T-helper 1 cell treated with Interleukin-12 subunit alpha and Interleukin-12 subunit beta and Interleukin-4 antibody, amounts not matched to agents 30 ng/mL and 1 ng/mL, for 36 hours (primary cell): ENCODE measurements around the gene STRA8. TPM values are rescaled to one million over a fixed set of nuclear protein-coding genes. Genes with fewer than 3 reads are reported as not detected.

Experiments
- intact Hi-C: fragments of 100-400 bp; cut with micrococcal nuclease; formaldehyde crosslinking; loops from one replicate; pipeline ENCODE4 v1.15.1; 2024
- total RNA-seq: library from RNA; stranded (reverse); gene quantifications from 2 replicates; pipeline ENCODE4 v1.2.3, GENCODE V29; 2022

The STRA8 gene
- total RNA-seq, 1 donor from 2014 or later, result not detected

DNA sequence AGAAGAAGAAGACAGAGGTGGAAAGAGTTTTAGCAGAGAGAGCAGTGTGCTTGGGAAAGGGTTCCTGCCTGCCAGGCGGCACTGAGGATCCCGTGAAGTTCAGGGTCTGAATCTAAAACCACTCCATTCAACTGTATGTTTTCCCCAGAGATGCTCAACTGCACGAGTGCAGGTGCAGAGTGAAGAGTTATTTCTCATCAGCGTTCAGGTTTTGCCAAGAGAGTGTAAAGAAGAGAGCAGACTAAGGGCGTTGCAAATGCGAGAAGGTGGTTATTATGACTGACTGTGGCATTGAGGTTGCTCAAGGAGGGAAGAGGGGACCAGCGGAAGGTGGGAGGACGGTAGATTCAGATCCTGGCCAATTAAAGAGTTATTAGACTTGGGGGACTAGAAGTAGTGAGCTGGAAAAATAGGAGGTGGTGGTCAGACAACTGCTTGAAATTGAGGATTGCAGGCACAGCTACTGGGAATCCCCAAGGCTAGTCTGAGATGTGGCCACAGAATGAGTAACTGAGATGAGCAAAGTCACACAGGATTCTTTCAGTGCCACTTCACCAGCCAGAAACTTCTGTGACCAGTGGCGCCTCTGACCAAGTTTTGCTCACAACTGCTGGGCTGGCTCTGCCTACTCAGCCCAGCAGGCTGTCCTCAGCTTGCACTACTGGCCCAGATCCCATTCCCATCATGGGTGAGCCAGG lies 29.1 kb downstream of the STRA8 start:
- intact Hi-C loops, result no loop called here

DNA sequence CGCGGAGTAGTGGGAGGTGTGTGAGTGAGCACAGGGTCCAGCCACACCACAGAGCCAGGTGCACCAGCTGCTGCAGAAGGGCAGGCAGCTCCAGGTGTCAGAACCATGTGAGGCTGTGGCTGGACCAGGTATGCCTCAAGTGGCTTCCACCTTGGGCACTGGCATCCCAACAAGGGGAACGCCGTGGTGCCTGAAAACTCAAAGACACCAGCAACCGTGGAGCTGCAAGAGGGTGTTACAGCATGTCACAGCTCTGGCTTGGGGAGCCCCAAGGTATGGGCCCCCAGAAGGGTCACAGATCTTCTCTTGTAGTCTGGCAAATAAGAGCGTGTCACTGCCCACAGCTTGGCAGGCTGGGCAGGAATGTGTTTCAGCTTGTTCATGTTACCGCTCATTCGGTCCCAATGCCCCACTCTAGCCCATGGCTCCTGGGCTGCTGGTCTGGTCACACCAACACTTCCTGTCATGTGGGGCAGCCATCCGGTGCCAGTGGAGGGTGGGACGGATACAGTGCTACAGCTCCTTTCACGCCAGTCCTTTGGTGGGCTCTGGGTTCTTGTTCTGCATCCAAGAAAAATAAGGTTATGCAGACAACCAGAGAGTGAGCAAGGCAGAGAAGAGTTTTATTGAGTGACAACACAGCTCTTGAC lies 29.8 kb downstream of the STRA8 start:
- intact Hi-C loops, result no loop called here

DNA sequence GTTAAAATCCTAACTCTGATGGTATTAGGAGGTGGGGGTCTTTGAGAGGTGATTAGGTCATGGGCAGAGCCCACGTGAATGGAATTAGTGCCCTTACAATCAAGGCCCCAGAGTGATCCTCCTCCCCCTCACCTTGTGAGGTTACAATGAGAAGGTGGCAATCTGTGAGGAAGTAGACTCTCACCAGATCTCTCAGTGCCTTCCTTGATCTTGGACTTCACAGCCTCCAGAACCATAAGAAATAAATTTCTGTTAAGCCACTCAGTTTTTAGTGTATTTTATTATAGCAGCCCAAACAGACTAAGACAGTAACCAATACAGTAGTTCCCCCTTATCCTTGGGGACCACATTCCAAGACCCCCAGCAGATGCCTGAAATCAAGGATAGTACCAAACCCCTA lies 32.0 kb downstream of the STRA8 start:
- intact Hi-C loops, result no loop called here

DNA sequence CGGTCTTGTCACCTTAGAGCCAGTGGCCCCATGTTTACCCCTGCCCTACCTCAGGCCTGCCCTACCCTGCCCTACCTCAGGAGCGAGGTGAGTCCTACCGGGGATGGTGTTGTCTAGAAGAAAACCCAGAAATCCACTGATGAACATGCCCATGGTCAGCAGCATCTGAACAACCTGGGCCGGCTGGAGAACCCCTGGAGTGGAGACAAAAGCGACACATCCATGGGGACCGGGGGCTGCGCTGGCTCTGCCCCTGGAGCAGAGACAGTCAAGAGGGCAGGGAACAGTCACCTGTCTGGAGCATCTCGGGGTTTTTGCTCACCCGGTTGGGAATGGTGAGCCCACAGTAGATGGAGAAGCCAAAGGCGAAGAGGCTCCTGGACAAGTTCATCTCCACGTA lies 36.3 kb downstream of the STRA8 start:
- intact Hi-C loops, result loop anchor here (10.0 kb wide), 1 partner anchor 525 kb away; no protein-coding TSS in a partner anchor

DNA sequence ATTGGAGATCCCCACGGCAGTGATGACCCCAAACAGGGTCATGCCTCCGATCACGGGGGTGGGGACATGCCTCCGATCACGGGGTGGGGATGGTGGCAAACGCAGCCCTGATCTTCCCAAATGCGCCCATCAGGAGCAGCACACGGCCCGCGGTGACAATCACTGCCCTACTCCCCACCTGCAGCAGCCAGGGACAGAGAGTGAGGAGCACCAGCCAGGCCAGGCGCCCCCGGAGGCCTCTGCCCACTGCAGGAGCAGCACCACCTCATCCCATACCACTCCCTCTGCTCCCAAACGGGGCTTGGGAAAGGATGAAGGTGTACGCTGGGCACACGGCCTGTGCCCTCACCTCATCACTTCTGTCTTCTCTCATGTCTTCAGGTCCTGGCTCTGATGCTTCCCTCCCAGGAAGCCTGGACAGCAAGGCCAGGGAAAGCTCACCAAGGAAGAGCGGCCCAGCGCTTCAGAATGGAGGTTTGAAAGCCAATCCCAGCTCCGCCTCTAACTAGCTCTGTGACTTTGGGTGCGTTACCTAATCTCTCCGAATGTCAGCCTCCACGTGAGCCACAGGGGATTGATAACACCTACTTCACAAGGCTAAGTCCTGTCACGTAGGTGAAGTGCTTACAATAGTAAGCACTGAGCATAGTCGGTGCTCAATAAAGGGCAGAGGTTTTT lies 37.1 kb downstream of the STRA8 start:
- intact Hi-C loops, result loop anchor here (10.0 kb wide), 1 partner anchor 524 kb away; no protein-coding TSS in a partner anchor

DNA sequence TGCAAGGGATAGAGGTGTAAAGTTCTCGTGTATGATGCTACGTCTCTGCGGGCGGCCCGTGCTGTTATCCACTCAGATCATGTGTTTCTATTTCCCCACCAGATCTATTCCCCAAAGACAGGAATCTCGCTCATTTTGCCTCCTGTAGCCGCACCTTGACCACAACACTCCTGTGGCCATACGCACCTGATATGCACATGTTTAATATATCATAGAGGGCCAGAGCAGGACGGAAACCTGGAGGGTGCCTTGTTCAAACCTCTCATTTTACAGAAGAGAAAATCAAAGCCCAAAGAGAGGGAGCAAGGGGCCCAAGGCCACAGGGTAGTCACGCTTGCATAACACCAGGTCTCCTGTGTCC lies 37.6 kb downstream of the STRA8 start:
- intact Hi-C loops, result loop anchor here (10.0 kb wide), 1 partner anchor 524 kb away; no protein-coding TSS in a partner anchor

DNA sequence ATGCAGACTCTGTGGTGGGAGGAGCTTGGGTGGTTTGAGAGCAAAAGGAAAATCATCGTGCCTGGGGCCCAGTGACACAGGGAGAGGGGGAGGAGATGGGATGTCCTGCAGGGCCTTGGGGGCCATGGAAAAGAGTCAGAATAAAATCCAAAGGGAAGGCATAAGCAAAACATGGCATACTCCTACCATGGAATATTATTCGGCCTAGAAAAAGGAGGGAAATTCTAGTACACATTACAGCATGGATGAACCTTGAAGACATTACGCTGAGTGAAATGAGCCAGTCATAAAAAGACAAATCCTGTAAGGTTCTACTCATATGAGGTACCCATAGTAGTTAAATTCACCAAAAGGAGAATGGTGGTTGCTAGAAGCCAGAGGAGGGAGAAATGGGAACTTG lies 38.7 kb downstream of the STRA8 start:
- intact Hi-C loops, result loop anchor here (10.0 kb wide), 1 partner anchor 522 kb away; no protein-coding TSS in a partner anchor

DNA sequence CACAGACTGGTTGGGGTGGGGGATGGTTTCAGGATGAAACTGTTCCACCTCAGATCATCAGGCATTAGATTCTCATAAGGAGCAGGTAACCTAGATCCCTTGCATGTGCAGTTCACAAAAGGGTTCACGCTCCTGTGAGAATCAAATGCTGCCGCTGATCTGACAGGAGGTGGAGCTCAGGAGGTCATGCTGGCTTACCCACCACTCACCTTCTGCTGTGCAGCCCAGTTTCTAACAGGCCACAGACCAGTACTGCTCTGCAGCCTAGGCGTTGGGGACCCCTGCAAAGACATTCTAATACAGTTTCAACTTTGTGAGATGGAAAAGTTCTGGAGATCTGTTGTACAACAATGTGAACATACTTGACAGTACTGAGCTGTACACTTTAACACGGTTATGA lies 39.9 kb downstream of the STRA8 start:
- intact Hi-C loops, result loop anchor here (10.0 kb wide), 1 partner anchor 521 kb away; no protein-coding TSS in a partner anchor

DNA sequence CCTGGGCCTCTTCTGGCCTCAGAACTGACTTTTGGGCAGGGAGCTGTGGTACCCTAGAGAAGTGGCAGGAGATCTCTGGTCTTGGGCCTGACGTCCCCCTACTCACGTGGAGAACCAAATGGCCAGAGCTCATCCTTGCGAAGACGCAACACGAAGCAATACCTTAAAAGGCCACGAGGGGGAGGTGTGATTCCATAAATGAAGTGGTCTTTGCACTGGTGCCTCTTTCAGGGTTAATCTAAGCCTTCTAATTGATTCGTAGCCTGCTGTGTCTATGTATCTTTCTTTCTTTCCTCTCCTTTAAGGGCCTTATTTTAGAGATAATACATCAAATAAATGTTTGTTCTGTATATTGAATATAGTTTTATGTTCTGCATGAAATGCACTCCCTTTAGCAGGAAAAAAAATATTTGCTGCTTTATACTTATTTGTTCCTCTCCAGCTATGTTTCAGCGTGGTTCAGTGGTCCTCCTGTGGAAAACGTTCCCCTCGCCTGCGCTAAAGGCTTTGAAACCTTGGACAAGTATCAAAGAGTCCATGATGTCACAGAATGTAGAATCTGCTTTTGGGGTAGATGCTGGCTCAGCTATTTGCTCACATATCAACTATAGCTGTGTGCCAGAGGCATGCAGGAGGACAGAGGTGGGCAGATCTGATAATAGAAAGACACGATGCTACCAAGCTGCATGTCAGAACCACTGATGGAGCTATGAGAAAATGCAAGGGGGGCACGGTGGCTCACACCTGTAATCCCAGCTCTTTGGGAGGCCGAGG lies 41.0 kb downstream of the STRA8 start:
- intact Hi-C loops, result loop anchor here (1.0 to 10.0 kb wide), 3 partner anchors 236 to 520 kb away; partner anchors contain the start of gene CNOT4

DNA sequence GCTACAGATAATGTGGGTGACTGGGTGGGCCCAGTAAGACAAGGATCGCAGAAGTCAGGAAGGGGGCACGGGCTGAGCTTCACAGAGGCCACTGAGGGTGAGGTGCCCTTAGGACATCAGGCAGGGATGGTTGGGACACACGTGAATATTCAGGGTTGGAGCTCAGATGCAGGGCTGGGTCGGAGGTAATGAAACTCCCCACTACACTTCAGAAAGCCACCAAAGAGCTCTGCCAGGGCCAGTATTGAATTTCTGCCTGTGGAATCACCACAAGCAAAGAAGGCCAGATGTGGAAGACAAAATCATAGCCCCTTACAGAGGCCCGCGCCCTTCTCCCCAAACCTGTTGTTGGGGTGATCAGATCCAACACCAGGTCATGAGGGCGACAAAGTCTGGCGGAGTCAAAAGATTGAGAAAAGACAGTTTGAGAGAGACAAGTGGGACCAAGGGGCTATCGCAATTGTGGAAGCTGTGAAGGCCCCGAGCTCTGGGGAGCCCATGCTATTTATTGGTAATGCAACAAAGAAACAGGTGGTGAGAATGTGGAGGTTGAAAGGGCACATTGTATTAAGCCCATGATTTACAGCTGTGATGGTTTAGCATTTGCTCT lies 42.4 kb downstream of the STRA8 start:
- intact Hi-C loops, result loop anchor here (10.0 kb wide), 1 partner anchor 519 kb away; no protein-coding TSS in a partner anchor

DNA sequence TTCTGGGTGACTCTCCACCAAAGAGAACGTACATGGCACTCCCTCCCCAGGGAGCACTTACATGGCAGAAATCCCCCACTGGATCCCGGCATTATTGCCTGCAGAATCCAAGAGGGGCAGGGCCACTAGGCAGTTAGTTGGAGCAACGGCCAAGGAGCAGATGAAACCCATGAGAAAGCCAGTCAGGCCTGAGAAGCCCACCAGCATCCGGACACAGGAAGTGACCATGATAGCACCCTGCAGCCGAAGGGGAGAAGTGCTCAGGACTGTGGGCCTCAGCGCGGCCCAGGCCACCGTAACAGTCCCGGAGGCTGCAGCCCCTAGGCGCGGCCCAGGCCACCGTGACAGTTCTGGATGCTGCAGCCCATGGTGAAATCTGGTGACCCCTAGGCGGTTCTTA lies 43.5 kb downstream of the STRA8 start:
- intact Hi-C loops, result loop anchor here (10.0 kb wide), 1 partner anchor 518 kb away; no protein-coding TSS in a partner anchor

DNA sequence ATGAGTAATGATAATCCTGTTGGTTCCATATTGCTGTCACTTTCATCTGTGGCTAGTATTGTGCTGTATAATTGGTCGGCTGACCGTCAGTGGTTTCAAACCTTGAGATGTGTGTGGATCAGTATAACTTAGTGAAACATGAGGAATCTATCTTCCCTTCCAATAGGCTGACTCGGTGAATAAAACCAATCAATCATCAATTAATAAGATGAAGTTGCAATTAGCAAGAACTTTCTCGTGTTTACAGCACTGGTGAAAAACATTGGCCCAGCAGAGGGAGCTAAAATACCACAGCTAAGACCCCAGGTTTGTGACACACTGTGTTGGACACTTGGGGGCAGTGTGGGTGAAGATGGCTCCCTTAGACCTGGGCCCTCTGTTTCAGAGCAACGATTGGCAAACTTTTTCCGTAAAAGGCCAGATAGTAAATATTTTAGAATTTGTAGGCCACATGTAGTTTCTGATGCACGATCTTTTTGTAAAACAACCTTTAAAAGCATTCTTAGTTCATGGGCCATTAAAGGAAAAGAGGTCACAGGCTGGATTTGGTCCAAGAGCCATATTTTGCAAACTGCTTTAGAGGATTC lies 47.8 kb downstream of the STRA8 start:
- intact Hi-C loops, result loop anchor here (1.0 to 5.0 kb wide), 12 partner anchors 54 to 728 kb away; partner anchors contain the start of genes STMP1 and WDR91

DNA sequence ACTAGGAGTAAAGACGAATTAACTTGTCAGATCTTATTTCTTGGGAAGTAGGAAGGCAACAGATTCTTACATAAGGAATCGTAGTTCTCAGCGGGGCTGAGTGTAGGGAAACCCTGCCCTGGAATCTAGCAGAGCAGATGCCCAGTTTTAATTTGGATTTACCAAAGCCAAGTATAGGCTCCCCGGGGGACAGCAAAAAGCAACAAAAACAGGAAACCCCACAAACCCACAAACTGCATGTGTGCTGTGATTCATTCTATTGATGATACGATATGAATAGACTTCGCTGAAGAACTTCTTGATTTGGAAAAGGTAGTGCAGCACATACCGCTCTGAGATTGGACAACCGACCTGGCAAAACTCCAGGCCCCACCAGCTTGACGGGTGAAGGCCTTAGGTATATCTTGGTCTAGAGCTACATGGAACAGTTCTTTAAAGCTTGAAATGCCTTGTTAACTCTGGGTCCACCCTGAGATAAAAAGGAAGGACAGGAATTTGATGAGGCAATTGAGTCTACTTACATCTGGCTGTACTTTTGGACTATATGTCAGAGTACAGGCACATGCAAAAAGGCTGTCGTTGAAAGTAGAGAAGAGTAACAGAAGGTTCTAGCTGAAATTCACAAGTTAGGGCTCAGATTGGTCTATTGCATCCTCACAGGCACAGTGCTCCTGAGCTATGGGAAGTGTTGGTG lies 49.1 kb downstream of the STRA8 start:
- intact Hi-C loops, result loop anchor here (5.0 kb wide), 3 partner anchors 70 to 380 kb away; partner anchors contain the start of genes STMP1 and WDR91

DNA sequence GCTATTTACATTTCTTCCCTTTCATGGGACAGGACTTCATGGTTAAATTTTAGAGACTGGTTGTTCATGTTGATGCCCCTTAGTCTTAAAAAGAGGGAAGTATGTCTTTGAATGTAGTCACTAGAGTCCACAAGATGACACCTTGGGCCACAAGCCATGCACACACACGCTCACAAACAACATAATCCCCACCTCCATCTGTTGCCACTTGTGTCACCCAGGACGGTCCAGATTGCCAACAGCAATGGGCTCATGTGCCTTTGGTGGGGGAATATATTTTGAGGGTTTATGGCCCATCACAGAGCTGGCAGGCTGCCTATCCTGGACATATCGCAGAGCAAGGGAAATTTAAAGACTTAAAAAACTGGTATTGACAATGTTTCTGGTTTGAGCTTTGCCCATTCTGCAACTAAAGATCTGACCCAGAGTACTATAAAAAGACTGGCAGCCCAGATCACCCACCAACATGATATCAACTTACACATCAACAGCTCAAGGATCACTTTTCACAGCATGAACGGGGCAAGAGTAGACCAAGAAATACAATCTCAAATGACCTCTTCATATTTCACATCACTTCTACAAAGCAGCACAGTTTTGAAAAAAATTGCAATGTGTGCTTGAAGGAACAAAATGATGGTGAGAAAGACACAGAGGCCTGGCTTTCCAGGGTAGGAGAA lies 50.5 kb downstream of the STRA8 start:
- intact Hi-C loops, result loop anchor here (5.0 kb wide), 3 partner anchors 72 to 378 kb away; partner anchors contain the start of genes STMP1 and WDR91

DNA sequence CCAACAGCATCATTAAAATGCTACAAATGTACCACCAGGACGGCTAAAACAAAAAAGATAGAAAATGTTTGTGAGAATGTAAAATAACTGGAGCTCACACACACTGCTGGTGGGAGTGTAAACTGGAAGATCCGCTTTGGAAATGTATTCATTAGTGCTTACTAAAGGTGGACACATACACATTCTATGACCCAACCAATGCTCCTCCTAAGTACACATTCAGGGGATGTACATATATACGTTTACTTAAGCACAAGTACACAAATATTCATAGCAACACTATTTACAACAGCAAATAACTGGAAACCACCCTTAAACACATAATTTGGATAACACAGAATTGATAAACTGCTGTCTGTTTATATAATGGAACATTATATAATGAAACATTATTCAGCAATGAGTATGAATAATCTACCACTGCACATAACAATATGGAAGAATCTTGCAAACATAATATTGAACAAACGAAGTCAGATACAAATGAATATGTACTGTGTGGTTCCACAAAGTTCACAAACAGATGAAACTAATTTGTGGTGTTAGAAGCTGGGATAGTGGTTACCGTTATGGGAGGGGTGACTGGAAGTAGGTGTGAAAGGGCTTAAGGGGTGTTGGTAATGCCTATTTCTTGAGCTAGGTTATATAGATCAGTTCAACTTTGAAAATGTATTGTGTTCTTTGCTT lies 52.1 kb downstream of the STRA8 start:
- intact Hi-C loops, result no loop called here

DNA sequence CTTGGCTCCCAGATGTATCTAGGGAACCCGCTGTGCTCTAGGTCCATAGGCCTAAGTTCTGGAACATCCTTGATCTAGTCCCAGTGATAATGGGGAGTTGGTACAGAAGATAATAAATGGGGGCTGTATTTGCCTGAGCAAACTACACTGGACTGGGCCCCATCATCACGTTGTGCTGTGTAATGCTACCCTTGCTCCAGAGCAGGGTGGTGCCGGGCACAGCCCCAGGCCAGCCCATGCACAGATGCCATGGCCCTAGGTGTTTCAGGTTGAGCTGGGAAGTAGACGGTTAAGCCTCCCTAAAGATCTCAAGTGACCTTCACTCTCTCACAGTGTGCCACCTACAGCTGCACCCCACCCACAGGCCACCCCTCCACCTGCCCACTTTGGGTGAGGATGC lies 53.2 kb downstream of the STRA8 start:
- intact Hi-C loops, result no loop called here

DNA sequence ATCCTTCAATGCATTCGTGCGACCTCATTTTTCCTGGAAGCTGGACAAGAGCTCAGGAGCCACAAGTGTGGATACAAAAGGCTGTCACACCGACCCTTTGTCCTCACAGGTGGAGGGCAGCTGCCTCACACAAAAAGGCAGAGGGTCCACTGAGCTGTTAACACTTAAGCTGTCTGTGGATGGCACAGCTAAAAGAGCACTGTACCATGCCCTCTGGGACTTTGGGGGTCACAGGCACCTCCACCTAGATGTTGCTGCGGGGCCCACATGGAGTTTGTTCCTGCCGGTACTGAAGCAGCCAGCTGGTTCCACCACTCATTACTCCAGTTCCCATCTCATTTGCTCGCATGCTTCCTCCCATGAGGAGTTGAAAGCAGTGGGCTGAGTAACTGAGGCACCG lies 57.0 kb downstream of the STRA8 start:
- intact Hi-C loops, result no loop called here

DNA sequence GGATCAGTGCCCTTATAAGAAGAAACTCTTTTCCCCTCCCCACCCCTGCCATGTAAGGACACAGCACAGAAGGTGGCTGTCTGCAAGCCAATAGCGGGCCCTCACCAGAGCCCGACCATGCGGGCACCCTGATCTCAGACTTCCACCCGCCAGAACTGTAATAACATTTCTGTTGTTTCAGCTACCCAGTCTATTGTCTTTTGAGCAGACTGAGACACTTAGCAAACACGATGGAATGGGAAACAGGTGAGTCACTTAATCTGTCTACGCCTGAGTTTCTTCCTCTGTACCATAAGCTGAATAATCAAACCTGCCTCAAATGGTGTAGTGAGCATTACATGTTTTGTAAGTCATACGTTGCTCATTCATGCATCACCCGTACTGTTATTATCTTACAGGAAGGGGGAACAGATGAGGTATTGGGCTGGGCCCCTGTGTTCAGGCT lies 58.2 kb downstream of the STRA8 start:
- intact Hi-C loops, result no loop called here
